SIG-M5 treated with dmso at 0.1 percent for 504 hours (cell line): ENCODE data around the gene TMEM62.
"Not testable (repeated sequence)": the region's sequence is repeated elsewhere in the genome, so short reads cannot be mapped to it uniquely, and the experiment has no call there.

Experiments used
- DNase-seq: peaks from one replicate; lab custom pipeline; 2025; ENCODE audit not compliant: unreplicated experiment; lab: John Stamatoyannopoulos, UW

The TMEM62 gene

GRCh38 chr15:43175656-43176309 lies 42.4 kb downstream of the TMEM62 start:
- not testable (repeated sequence) for DNase-seq

- not testable (repeated sequence) for DNase-seq
Measured at GRCh38 chr15:43177147-43177546, 43.8 kb downstream of the TMEM62 start.

GRCh38 chr15:43183270-43183669 lies 49.9 kb downstream of the TMEM62 start:
- DNase-seq, result no peak

GRCh38 chr15:43184407-43185124 lies 51.2 kb downstream of the TMEM62 start:
- no peak for DNase-seq

GRCh38 chr15:43185157-43186002 lies 52.0 kb downstream of the TMEM62 start, which contains the start of gene CCNDBP1:
CCNDBP1 (plus strand) TSS chr15:43185403; CDS start chr15:43185499, 96 bp downstream.
- peak; percentile 87 for DNase-seq

- DNase-seq, result no peak
Measured at GRCh38 chr15:43186003-43186353, 52.6 kb downstream of the TMEM62 start.

- peak; percentile 51 for DNase-seq
Measured at GRCh38 chr15:43187544-43188155, 54.3 kb downstream of the TMEM62 start.

- DNase-seq, result no peak
Measured at GRCh38 chr15:43189296-43189695, 55.9 kb downstream of the TMEM62 start.

- no peak for DNase-seq
Measured at GRCh38 chr15:43190178-43190577, 56.8 kb downstream of the TMEM62 start.

GRCh38 chr15:43193710-43194109 lies 60.3 kb downstream of the TMEM62 start:
- DNase-seq, result no peak

GRCh38 chr15:43194795-43195194 lies 61.4 kb downstream of the TMEM62 start:
- no peak for DNase-seq

- no peak for DNase-seq
Measured at GRCh38 chr15:43196760-43197548, 63.6 kb downstream of the TMEM62 start.

- DNase-seq, result not testable (repeated sequence)
Measured at GRCh38 chr15:43197773-43198172, 64.4 kb downstream of the TMEM62 start.

- DNase-seq, result not testable (repeated sequence)
Measured at GRCh38 chr15:43198556-43198955, 65.2 kb downstream of the TMEM62 start.

GRCh38 chr15:43198992-43199391 lies 65.6 kb downstream of the TMEM62 start:
- DNase-seq, result no peak

GRCh38 chr15:43199945-43200488 lies 66.6 kb downstream of the TMEM62 start:
- no peak for DNase-seq

- peak; percentile 9 for DNase-seq
Measured at GRCh38 chr15:43204016-43204901, 70.9 kb downstream of the TMEM62 start.

GRCh38 chr15:43206054-43206453 lies 72.7 kb downstream of the TMEM62 start:
- no peak for DNase-seq

GRCh38 chr15:43207024-43207423 lies 73.6 kb downstream of the TMEM62 start:
- no peak for DNase-seq
